Endothelial cell of umbilical vein (primary cell): Measurements from ENCODE around the gene HS3ST1.

Source experiments
- EZH2 ChIP-seq: IDR thresholded peaks from 2 replicates; pipeline ENCODE4 v1.6.1; 2012; ENCODE audit warnings: borderline replicate concordance, low read depth, mild to moderate bottlenecking, moderate library complexity, low read length, inconsistent platforms; ENCODE audit not compliant: severe bottlenecking
- FOS ChIP-seq: IDR thresholded peaks from 2 replicates; pipeline ENCODE4 v1.6.1; 2011; ENCODE audit warnings: mild to moderate bottlenecking, low read length, moderate library complexity, borderline replicate concordance; ENCODE audit not compliant: insufficient read depth
- GATA2 ChIP-seq: IDR thresholded peaks from 2 replicates; pipeline ENCODE4 v1.7.0; 2011; ENCODE audit warnings: low read depth, mild to moderate bottlenecking, moderate library complexity, mixed read lengths, low read length; ENCODE audit not compliant: insufficient read length, insufficient read depth
- JUN ChIP-seq: IDR thresholded peaks from 2 replicates; pipeline ENCODE4 v1.6.1; 2011; ENCODE audit warnings: borderline replicate concordance, low read depth; ENCODE audit not compliant: insufficient read length, insufficient read depth
- MYC ChIP-seq: IDR thresholded peaks from one replicate; pipeline ENCODE4 v1.6.1; 2011; ENCODE audit warnings: mild to moderate bottlenecking, low read depth, low read length
- POLR2A ChIP-seq: IDR thresholded peaks from 2 replicates; pipeline ENCODE4 v1.6.1; 2012; ENCODE audit warnings: low read depth, mild to moderate bottlenecking, control low read depth, low read length
- POLR2AphosphoS5 ChIP-seq: IDR thresholded peaks from 2 replicates; pipeline ENCODE4 v1.6.1; 2012; ENCODE audit warnings: low read depth, mild to moderate bottlenecking, control low read depth, low read length, moderate library complexity; ENCODE audit not compliant: insufficient read depth
- TF ChIP-seq, protein P1 (sequence below), 2 donors: IDR thresholded peaks; 1 replicate in 1 of 2; 2 replicates in 1 of 2; pipeline ENCODE4 v1.5.1; 2011; ENCODE audit warnings: low read length in 2 of 2, mild to moderate bottlenecking in 2 of 2, moderate library complexity in 2 of 2, control low read depth in 1 of 2, inconsistent platforms in 1 of 2, low read depth in 1 of 2; ENCODE audit not compliant: insufficient read depth in 1 of 2; ENCODE audit errors: extremely low read depth in 1 of 2
- TF ChIP-seq, protein P2 (sequence below): IDR thresholded peaks from 2 replicates; pipeline ENCODE4 v1.6.1; 2011; ENCODE audit not compliant: insufficient read depth, insufficient read length

DNA sequence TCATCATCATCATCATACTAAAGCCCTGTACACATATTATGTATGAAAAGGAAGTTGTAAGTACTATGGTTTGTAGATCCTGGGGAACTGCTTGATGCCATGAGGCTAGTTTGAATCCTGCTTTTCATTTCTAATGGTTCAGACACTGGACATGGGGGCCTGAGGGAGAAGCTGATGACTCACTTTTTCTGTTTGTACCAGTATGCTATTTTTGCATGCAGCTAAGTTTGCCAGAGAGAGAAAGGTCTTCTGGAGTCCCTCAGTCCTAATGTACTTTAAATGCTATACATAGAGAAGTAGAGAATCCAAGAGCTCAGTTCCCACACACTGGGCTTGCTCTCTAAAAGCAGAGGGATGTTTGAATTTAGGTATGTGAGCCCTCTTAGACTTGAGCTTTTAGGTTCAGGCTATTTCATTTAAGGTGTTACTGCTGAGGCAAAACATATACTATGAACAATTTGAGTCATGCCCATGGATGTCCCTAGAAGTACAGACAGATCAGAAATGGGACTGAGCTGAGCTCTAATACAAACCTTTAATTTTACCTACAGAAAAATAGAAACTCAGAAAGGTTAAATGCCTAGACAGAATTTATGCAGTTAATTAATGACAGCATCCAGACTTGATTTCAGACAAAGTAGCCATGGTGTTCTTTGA is 17.6 kb upstream of the HS3ST1 start:
- TF ChIP-seq, protein P1, sequence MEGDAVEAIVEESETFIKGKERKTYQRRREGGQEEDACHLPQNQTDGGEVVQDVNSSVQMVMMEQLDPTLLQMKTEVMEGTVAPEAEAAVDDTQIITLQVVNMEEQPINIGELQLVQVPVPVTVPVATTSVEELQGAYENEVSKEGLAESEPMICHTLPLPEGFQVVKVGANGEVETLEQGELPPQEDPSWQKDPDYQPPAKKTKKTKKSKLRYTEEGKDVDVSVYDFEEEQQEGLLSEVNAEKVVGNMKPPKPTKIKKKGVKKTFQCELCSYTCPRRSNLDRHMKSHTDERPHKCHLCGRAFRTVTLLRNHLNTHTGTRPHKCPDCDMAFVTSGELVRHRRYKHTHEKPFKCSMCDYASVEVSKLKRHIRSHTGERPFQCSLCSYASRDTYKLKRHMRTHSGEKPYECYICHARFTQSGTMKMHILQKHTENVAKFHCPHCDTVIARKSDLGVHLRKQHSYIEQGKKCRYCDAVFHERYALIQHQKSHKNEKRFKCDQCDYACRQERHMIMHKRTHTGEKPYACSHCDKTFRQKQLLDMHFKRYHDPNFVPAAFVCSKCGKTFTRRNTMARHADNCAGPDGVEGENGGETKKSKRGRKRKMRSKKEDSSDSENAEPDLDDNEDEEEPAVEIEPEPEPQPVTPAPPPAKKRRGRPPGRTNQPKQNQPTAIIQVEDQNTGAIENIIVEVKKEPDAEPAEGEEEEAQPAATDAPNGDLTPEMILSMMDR (IDR thresholded peaks at IDR 0.05; ENCODE audit: extremely low read depth in 1 of 2, insufficient read depth in 1 of 2, low read depth in 1 of 2, low read length in 2 of 2): no peak
- TF ChIP-seq POLR2A: no peak
- TF ChIP-seq EZH2: no peak
- TF ChIP-seq, protein P2, sequence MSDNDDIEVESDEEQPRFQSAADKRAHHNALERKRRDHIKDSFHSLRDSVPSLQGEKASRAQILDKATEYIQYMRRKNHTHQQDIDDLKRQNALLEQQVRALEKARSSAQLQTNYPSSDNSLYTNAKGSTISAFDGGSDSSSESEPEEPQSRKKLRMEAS: no peak
- TF ChIP-seq POLR2AphosphoS5: no peak
- peak; percentile 74 for TF ChIP-seq FOS
- no peak for TF ChIP-seq GATA2
- TF ChIP-seq MYC: no peak
- TF ChIP-seq JUN: peak; percentile 11
